Activated gamma-delta T cell treated with Interleukin-2 at 50 U/mL for 16 hours (primary cell): ENCODE data around the gene RNF225.
"Not testable (repeated sequence)": the region's sequence is repeated elsewhere in the genome, so short reads cannot be mapped to it uniquely, and the experiment has no call there.

Source experiments
- DNase-seq: peaks from one replicate; pipeline ENCODE4 v3.0.0-alpha.2; 2020

The RNF225 gene

DNA sequence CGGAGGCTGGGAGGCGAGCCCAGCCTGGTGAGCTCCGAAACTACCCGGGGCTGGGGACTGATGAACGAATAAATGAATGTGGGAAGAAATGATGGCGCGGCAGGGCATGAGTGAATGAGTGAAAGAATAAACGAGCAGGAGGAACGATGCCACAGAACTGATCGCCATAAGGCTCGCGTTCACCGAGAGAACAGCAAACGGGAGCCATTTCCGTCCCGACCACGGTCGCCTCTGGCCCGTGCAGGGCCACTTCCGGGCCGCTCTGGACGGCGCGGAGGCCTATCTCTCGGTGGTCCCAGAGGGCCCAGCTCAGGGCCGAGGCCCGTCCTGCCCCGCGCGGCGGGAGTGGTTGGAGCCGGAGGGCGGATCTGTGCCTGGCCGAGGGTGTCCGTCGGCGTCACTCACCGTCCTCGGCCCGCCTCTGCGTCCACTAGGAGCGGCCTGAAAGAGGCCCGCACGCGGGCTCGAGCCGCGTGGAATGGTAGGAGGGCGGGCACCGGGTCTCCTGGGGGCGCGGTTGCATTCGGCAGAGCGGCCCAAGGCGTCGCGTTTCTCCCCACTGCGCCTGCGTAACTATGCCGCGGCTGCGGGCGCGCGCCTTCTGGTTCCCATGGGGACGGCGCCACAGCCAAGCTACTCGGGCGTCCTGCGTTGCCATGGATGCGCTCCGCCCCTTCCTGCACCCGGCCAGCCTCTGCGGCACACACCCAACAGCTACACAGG is 33.0 kb upstream of the RNF225 start, which contains the start of gene ZNF497:
TSS of gene ZNF497 (minus strand) at position 480 of the 723 bp plus-strand sequence. CDS start 5,116 bp downstream, outside the sequence.
- peak; percentile 96 for DNase-seq

DNA sequence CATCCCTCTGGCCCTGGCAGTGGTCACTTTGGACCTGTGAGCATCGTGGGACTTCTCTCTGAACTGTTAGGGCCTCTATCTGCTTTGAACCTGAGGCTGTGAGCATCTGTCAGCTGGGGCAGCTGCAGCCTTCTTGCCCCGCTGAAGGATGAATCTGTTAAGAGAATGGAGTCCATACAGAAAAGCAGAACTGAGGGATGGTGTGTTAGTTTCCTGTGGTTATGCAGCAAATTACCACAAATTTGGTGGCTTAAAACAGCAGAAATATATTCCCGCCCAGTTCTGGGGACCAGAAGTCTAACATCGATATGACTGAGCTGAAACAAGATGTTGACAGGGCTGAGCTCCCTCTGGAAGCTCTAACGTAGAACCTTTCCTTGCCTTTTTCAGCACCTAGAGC is 31.3 kb upstream of the RNF225 start:
- DNase-seq, result no peak

DNA sequence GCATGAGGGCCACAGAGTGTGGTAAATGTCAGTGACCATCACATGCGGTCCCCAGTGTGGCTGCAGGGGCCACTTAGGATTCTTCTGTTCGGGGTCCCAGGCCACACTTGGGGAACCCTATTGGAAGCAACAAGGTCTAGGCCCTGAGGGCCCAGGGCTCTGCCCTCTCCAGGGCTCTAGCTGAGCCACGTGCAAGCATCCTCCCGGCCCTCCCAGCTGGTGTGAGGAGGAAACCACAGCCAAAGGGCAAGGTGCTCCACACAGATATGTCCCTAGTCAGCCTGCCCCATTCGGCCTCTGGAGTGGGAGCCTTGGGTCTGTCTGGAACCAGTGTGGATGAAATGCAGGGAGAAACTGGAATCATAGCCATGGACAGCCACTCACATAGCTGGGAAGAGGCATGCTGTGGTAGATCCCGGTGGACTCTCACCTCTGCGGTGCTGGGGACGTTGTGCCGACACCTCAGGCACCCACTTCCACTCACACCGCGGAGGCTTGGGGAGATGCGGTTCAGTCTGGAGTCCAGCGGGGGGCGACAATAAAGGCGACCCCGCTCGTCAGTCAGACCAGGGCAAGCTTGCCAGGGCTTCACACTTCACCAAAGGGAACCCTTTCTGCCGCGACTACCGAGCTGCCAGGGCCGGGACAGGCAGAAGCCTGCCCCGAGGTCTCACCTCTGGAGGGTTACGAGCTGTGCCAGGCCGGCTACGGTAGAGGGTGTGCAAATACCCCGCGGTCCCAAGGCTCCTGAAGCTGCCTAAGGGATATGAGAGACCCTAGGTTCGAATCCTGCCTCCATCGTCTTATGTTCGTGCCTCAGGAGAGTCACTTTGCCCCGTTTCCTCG is 28.6 kb upstream of the RNF225 start:
- no peak for DNase-seq

DNA sequence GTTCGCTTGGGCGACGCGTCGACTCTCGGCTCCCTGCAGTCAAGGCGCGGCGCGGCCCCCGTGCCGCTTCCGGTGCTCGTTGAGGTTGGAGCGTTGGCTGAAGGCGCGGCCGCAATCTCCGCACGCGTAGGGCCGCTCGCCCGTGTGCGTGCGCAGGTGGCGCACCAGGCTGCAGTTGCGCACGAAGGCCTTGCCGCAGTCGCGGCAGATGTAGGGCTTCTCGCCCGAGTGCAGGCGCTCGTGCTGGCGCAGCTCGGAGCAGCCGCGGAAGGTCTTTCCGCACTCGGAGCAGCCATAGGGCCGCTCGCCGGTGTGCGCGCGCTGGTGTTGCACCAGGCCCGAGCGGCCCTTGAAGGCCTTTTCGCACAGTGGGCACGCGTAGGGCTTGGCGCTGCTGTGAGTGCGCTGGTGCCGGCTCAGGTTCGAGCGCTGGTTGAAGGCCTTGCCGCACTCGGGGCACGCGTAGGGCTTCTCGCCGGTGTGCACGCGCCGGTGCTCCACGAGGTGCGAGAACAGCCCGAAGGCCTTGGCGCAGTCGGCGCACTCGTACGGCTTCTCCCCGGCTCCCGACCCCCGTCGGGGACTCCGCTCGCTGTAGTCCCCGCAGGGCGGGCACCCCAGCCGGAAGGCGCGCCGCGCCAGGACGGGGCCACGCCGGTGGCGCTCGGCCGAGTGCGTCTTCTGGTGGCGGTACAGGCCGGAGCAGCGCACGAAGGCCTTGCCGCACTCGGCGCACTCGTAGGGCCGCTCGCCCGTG is 27.6 kb upstream of the RNF225 start:
- DNase-seq, result no peak

DNA sequence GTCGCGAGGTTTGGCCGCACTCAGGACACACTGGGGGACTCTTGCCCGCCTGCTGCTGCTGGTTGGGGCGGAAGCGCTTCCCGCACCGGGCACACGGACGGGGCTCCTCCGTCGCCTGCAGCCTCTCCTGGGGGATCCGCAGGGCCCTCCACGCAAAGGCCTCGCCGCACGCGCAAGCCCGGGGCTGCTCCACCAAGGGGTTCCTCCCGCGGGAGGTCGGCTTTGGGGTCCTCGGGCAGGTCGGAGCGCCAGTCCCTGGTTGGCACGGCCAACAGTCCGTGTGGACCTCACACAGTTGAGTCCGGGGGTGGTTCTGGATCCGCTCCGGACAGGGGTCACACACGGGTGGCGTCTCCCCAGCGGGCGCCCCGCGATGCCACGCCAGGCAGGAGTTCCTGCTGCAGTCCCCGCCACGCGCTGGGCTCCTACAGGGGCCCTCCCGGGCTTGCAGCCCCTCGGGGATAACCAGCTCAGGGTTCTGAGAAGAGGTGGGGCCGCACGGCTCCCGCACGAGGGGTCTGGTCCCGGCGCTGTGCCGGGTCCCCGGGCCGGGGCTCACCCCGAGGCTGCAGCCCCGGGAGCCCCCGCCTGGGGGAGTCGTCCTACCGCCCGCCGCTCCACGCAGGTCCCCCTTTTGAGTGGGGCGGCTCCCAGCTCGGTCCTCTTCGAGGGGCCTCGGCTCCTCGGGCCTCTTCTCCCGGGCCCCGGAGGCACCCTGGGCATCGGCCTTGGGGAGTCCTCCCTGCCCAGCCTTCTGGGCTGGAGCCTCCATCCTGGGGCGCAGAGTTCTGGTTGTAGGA is 26.7 kb upstream of the RNF225 start:
- no peak for DNase-seq

DNA sequence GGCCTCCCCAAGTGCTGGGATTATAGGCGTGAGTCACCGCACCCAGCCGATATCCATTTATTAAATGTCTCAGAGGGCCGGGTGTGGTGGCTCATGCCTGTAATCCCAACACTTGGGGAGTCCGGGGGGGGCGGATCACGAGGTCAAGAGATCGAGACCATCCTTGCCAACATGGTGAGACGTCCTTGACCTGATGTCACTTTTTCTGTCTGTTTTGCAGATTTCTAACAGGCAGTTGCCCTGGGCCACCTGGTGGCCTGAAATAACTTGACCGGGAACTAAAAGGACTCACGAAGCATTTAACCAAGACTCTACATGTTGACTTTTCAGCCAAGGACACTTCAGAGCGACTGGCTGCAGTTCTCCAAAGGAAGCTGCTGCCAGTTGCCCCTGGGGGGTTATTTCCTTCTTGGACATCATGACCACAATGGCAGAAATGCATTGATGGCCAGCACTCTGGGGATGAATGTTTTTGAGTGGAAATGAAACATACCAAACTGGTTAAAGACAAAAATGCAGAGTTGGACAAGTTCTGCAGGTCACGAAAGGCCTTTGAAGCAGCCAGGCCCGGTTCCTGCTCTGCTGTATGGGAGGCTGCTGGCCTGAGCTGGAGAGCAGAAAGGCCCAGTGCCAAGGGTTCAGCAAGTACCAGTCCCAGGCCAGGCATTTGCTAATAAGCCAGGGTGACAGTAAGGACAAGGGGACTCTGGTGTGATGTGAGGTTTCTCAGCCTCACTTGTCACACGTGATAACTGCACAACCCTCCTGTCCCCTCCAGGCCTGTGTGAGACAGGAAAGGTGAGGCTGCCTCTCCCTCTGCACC is 22.9 kb upstream of the RNF225 start:
- no peak for DNase-seq

DNA sequence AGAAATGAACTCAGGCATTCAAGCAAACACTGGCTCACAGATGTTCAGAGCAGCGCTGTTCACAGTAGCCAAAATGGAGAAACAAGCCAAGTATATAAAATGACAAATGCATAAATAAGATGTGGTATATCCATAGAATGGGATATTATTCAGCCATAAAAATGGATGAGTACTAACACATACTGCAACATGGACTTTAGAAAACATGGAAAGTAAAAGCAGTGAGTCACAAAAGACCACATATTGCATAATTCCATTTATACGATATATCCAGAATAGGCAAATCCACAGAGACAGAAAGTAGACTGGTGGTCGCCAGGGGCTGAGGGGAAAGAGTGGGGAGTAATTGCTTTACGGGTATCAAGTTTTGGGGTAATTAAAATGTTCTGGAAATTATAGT is 21.3 kb upstream of the RNF225 start:
- no peak for DNase-seq

DNA sequence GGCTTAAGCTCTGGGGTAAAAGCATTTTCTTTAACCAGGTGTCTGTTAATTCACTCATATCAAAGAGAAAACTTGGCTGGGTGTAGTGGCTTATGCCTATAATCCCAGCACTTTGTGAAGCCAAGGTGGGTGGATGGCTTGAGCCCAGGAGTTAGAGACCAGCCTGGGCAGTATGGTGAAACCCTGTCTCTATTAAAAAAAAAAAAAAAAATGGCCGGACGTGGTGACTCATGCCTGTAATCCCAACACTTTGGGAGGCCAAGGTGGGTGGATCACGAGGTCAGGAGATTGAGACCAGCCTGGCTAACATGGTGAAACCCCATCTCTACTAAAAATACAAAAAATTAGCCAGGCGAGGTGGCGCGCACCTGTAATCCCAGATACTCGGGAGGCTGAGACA is 18.7 kb upstream of the RNF225 start:
- DNase-seq, result not testable (repeated sequence)

DNA sequence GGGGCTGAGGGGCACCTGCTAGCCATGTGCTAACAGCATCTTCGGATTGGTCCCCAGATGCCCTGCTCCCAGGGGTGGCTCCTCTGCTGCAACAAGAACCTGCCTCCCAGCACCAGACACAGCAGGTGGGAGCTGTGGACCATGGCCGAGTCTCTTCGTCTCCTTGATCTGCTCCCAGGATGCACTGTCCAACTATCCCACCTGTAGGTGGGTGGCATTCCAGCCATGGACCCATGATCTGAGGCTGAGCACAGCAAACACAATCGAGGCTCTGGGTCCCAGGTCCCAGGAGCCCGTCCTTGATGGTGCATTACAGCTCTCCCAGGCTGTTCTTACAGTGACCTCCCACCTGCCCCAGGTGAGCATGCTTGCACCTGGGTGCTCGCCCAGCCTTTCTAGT is 16.2 kb upstream of the RNF225 start:
- no peak for DNase-seq

DNA sequence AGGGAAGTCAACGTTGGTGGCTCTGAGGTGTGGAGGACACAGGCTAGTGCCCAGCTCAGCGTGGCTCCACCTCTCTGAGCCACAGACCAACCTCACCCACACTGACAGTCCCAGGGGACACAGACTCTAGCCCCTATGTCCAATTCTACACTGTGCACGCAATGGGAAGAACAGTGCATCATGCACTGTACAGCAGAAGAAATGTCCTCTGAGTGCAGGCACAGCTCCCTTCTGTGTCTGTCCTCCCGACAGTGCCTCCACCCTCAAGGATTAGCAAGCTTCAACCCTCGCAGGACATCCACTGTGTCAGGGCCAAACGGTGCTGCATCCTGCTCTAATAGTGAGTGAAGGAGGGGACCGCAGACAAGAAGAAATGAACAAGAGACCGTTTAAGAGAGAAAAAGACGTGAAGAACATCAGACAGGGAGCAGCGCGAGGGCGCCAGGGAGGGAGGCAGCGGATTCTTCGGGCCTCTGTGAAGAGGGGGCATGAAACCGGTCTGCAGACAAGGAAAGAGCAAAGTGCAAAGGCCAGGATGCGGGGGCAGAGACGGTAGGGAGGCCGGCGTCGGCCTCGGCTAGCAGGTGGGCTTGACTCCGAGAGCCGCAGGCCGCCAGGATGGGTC is 15.3 kb upstream of the RNF225 start:
- DNase-seq, result no peak

DNA sequence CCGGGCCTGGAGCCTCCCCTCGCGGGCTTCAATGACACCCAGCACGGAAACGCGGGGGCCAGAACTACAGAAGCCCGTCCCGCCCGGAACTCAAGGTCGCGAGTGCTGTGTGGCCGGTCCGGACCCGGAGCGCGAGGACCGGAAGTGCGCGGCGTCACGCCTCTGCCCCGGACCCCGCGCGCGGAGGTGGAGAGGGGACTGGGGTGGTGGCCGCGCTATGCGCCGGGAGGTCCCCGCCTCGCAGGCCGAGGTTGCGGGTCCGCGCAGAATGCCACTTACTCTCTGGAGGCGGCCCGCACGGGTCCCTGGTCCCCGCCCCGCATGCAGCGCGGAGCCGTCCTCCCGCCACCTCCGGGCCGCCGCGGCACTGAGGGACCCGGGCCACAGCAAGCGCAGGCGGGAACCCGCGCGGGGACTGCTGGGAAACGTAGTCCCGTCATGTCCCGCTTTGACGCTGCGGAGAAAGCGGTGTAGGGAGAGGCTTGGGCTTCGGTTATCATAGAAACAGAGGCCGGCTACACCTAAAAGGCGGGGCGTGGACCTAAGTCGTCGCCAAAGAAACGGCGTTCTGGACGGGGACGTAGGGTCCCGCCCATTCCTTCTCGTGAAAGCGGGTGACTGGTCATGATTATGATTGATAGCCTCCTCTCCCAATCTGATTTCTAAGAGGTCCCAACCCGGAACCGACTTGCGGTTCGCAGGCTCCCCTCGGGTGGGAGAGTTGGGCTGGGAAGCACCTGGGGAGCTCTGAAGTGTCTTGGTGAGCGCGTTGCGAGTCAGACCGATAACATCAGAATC is 14.6 kb upstream of the RNF225 start, which contains the start of gene ZNF837:
TSS of gene ZNF837 (minus strand) at position 369 of the 798 bp plus-strand sequence. CDS start 11,698 bp downstream, outside the sequence.
- peak; percentile 97 for DNase-seq

DNA sequence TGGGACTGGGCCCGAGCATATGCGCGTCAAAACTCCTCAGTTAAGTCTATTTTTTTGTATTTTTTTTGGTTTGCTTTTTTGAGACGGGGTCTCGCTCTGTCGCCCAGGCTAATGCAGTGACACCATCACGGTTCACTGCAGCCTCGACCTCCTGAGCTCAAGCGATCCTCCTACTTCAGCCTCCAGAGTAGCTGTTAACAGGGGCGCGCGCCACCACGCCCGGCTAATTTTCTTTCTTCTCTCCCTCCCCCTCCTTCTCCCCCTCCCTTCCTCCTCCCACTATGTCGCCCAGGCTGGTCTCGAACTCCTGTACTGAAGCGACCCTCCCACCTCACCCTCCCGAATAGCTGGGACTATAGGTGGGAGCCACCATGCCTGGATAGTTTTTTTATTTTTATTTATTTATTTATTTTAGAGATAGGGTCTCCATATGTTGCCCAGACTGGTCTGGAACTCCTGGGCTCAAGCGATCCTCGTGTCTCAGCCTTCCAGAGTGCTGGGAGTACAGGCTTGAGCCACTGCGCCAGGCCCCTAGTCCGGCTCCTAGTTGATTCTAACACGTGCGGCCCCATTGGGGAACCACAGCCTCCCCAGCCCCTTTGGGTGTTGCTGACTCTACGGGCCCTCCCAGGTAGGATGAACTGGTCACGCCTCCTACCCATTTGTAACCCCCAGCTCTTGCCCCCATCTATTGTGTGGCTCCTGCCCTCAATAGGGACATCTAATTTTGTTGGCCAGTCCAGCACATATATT is 13.8 kb upstream of the RNF225 start:
- DNase-seq, result no peak

DNA sequence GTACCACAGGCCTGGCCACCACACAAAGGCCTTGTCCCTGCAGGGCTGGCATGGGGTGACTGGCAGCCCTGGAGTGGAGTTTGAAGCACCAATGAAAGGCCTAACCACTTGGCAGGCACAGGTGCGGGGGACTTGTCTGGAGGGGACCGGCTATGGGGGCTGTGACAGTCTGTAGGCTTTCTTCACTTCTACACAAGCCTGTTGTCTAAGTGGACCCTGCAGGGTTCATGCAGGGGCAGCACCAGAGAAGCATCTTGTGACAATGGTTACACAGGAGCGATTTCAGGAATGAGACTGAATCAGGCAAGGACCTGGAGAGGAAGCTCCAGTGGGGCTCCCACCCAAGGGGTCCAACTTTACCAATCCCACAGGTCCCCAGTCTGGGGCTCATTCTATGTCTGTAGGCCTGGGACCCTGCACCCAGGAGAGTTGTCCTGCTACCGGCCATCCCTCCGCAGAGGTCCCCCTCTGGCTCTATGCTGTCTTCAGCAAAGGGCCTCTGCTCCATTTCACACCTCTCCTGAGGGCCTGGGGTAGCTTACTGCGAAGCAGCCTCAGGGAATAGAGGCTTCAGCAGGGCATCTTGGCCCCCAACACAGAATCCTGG is 12.4 kb upstream of the RNF225 start:
- no peak for DNase-seq

DNA sequence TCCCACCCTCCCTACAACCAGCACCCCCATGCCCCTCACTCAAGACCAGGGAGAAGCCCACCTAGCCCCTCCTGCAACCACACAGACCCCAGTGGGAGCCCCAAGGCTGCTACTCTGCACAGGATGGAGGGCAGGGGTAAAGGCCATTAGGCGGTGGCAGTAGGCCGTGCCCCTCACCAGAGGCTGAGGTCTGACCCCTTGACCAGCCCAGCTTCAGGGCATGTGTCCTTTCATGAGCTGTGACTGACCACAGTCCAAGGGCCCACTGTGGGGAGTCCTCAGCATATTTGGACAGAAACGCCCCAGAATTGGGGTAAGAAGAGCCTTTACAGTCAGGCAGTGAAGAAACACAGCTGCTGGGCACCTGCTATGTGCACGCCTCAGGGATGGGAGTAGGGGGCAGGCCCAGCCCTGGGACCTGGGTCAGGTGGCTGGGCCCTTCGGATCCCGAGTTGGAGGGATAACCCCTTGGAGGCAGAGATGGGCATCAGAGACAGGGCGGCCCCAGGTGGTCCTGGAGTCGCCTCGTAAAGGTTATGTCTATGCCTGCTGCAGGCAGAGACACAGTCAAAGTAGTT is 10.1 kb upstream of the RNF225 start:
- no peak for DNase-seq

DNA sequence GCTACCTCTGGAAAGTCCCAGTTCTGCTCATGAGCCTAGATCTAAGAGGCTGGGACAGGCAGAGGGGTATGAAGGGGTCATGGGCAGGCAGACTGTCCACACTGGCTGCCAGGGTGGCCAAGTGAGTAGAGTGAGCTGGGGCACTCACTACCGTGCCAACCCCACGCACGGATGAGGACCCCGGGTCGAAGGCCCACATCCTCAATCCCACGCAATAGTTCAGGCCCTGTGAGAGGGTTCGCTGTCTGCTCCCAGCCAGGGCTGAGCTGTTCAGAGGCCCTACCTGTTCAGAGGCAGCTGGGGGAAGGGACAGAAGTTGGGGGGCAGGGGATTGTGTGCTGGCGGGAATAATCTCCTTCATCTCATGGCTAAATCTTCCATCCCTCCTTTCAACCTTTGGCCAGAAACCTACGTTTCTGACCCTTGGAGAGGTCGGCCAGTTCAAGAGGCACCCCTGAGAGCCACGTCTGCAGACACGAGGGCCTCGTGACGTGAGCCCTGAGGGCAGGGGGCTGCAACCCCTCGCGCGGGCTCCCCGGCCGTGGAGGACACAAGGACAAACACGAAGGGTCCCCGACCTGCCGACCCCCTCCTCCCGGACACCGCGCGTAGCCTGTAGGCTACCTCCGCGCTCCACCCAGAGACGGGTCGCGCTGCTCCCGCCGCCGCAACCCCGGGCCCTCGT is 9.4 kb upstream of the RNF225 start:
- no peak for DNase-seq

DNA sequence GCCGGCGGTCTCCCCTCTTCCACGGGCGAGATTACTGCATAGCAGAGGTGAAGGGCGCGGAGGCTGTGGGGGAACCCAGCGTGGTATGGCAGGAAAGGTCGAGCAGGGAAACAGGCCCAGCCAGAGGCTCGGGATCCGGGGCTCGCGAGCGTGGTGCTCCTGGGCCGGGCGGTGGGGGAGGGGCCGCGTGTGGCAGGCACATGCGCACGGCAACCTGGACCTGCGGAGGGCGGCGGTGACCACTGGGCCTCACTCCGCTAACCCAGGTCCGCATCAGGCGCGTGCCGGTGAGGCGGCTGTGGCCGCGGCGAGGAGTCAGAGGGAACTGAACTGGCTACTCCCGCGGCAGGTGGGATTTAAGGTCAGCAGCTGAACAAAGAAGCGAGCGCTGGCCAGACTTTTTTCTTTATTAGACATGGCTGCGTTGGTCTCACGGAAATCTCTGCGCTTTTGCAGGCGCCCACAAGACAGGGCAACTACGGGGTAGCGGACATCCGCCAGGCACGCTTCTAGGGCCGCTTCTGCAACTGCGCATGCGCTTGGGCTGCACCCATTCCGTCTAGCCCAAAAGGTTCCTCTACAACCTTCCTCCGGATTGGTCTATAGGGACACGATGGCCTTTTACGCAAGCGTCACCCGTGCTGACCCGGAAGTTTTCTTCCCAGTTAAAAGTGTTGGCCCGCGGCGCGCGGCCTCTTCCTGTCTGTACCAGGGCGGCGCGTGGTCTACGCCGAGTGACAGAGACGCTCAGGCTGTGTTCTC is 8.7 kb upstream of the RNF225 start, which contains the start of gene RPS5:
TSS of gene RPS5 (plus strand) at position 694 of the 762 bp plus-strand sequence. CDS start 869 bp downstream, outside the sequence.
- DNase-seq, result peak; percentile 94
